ENCODE data around the gene FOXD2.

FOXD2 gene

GRCh38 chr1:47418122-47418521 is 19.7 kb upstream of the FOXD2 start (continued):
- TF ChIP-seq, protein P1, sequence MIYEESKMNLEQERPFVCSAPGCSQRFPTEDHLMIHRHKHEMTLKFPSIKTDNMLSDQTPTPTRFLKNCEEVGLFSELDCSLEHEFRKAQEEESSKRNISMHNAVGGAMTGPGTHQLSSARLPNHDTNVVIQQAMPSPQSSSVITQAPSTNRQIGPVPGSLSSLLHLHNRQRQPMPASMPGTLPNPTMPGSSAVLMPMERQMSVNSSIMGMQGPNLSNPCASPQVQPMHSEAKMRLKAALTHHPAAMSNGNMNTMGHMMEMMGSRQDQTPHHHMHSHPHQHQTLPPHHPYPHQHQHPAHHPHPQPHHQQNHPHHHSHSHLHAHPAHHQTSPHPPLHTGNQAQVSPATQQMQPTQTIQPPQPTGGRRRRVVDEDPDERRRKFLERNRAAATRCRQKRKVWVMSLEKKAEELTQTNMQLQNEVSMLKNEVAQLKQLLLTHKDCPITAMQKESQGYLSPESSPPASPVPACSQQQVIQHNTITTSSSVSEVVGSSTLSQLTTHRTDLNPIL (CRISPR knock-in tag; IDR thresholded peaks at IDR 0.05; ENCODE audit: low read depth) = no peak

- no peak for ATAC-seq
- no peak for TF ChIP-seq ARNTL (CRISPR knock-in tag; IDR thresholded peaks at IDR 0.05; ENCODE audit: borderline replicate concordance, low read depth)
- TF ChIP-seq, protein P2, sequence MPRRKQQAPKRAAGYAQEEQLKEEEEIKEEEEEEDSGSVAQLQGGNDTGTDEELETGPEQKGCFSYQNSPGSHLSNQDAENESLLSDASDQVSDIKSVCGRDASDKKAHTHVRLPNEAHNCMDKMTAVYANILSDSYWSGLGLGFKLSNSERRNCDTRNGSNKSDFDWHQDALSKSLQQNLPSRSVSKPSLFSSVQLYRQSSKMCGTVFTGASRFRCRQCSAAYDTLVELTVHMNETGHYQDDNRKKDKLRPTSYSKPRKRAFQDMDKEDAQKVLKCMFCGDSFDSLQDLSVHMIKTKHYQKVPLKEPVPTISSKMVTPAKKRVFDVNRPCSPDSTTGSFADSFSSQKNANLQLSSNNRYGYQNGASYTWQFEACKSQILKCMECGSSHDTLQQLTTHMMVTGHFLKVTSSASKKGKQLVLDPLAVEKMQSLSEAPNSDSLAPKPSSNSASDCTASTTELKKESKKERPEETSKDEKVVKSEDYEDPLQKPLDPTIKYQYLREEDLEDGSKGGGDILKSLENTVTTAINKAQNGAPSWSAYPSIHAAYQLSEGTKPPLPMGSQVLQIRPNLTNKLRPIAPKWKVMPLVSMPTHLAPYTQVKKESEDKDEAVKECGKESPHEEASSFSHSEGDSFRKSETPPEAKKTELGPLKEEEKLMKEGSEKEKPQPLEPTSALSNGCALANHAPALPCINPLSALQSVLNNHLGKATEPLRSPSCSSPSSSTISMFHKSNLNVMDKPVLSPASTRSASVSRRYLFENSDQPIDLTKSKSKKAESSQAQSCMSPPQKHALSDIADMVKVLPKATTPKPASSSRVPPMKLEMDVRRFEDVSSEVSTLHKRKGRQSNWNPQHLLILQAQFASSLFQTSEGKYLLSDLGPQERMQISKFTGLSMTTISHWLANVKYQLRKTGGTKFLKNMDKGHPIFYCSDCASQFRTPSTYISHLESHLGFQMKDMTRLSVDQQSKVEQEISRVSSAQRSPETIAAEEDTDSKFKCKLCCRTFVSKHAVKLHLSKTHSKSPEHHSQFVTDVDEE (CRISPR knock-in tag; IDR thresholded peaks at IDR 0.05) = no peak
- TF ChIP-seq ZC3H10 (CRISPR knock-in tag; IDR thresholded peaks at IDR 0.05) = no peak
- TF ChIP-seq ZFP3 (CRISPR knock-in tag; IDR thresholded peaks at IDR 0.05) = no peak
- TF ChIP-seq ISL1 (CRISPR knock-in tag; IDR thresholded peaks at IDR 0.05) = no peak
- no peak for TF ChIP-seq ZNF8 (CRISPR knock-in tag; IDR thresholded peaks at IDR 0.05)
- TF ChIP-seq, protein P1 (CRISPR knock-in tag; IDR thresholded peaks at IDR 0.05; ENCODE audit: low read depth) = no peak
These were observed 19.0 kb upstream of the FOXD2 start for GRCh38 chr1:47418681-47419325.

- no peak for ATAC-seq
- no peak for TF ChIP-seq TOX (CRISPR knock-in tag; IDR thresholded peaks at IDR 0.05; ENCODE audit: borderline replicate concordance)
- TF ChIP-seq GLIS3 (CRISPR knock-in tag; IDR thresholded peaks at IDR 0.05) = no peak
- TF ChIP-seq ZFP3 (CRISPR knock-in tag; IDR thresholded peaks at IDR 0.05) = no peak
- TF ChIP-seq ZFP30 (CRISPR knock-in tag; IDR thresholded peaks at IDR 0.05) = no peak
These were observed 17.3 kb upstream of the FOXD2 start for GRCh38 chr1:47420547-47420946.

GRCh38 chr1:47423872-47424271 is 14.0 kb upstream of the FOXD2 start:
- no peak for ATAC-seq
- no peak for TF ChIP-seq ESRRG (CRISPR knock-in tag; IDR thresholded peaks at IDR 0.05)
- TF ChIP-seq TOX (CRISPR knock-in tag; IDR thresholded peaks at IDR 0.05; ENCODE audit: borderline replicate concordance) = no peak
- no peak for TF ChIP-seq RARB (CRISPR knock-in tag; IDR thresholded peaks at IDR 0.05)
- TF ChIP-seq ZC3H10 (CRISPR knock-in tag; IDR thresholded peaks at IDR 0.05) = no peak
- no peak for TF ChIP-seq ZNF8 (CRISPR knock-in tag; IDR thresholded peaks at IDR 0.05)
- no peak for TF ChIP-seq ZFP3 (CRISPR knock-in tag; IDR thresholded peaks at IDR 0.05)
- no peak for TF ChIP-seq CSRNP3 (CRISPR knock-in tag; IDR thresholded peaks at IDR 0.05)
- TF ChIP-seq CSDC2 (CRISPR knock-in tag; IDR thresholded peaks at IDR 0.05) = no peak
- no peak for TF ChIP-seq SNAI2 (CRISPR knock-in tag; IDR thresholded peaks at IDR 0.05)
- no peak for TF ChIP-seq OSR1 (CRISPR knock-in tag; IDR thresholded peaks at IDR 0.05)
- TF ChIP-seq ISL1 (CRISPR knock-in tag; IDR thresholded peaks at IDR 0.05) = no peak
- no peak for TF ChIP-seq PPARA (CRISPR knock-in tag; IDR thresholded peaks at IDR 0.05; ENCODE audit: borderline replicate concordance)
- TF ChIP-seq, protein P2 (CRISPR knock-in tag; IDR thresholded peaks at IDR 0.05) = no peak
- TF ChIP-seq, protein P1 (CRISPR knock-in tag; IDR thresholded peaks at IDR 0.05; ENCODE audit: low read depth) = no peak

Data from SK-N-SH treated with all-trans-retinoic acid at 6 μM for 48 hours (cell line).